ENCODE results near the gene GRK5. TPM values are rescaled to one million over a fixed set of nuclear protein-coding genes. Genes with fewer than 3 reads are reported as not detected.

GRK5 gene
- total RNA-seq, 1 experiment from 2014 or later: 0.82 TPM

DNA sequence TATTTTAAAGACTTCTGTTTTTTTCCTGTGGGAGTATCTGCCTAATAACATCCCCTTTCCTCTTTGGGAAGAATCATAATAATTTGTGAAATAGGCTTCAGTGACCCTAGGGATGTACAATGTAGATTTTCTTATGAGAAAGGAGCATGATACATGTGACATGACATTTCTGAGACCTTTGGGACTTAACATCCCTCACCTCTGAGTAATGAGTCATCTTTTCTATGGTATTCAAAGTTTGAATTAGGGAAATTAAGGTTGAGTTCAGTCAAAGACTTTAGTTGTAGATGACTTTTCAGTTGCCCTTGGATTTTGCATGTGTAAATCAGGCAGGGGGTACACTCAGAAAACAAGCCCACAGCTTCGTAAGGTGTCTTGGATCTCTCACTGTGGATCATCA lies 14.3 kb downstream of the GRK5 start:
- no peaks in the 10 kb centered on the region for H3K4me1 Mint-ChIP-seq (ENCODE audit: insufficient read depth, unreplicated experiment)
- no peaks in the 10 kb centered on the region for H3K36me3 Mint-ChIP-seq (ENCODE audit: insufficient read depth, unreplicated experiment)
- H3K9me3 Mint-ChIP-seq (ENCODE audit: unreplicated experiment): no peaks in the 10 kb centered on the region
- TF ChIP-seq, protein P1, sequence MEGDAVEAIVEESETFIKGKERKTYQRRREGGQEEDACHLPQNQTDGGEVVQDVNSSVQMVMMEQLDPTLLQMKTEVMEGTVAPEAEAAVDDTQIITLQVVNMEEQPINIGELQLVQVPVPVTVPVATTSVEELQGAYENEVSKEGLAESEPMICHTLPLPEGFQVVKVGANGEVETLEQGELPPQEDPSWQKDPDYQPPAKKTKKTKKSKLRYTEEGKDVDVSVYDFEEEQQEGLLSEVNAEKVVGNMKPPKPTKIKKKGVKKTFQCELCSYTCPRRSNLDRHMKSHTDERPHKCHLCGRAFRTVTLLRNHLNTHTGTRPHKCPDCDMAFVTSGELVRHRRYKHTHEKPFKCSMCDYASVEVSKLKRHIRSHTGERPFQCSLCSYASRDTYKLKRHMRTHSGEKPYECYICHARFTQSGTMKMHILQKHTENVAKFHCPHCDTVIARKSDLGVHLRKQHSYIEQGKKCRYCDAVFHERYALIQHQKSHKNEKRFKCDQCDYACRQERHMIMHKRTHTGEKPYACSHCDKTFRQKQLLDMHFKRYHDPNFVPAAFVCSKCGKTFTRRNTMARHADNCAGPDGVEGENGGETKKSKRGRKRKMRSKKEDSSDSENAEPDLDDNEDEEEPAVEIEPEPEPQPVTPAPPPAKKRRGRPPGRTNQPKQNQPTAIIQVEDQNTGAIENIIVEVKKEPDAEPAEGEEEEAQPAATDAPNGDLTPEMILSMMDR (IDR thresholded peaks at IDR 0.05; ENCODE audit: unreplicated experiment): no peak
- ChIA-PET CTCF (interaction anchor here (1.0 to 1.3 kb wide), 2 partner anchors 13 to 32 kb away, joined by 4 to 6 read pairs; no protein-coding TSS in a partner anchor), POLR2A (no interaction called here)
- intact Hi-C loops (cut with micrococcal nuclease): no loop called here
- no peaks in the 10 kb centered on the region for H3K27me3 Mint-ChIP-seq (ENCODE audit: insufficient read depth, unreplicated experiment)
- no TSS peak for BruUV-seq (replicated peaks)
- H3K4me3 Mint-ChIP-seq (ENCODE audit: unreplicated experiment): no peak overlapping the region
- H3K27ac Mint-ChIP-seq (ENCODE audit: low read depth, unreplicated experiment): no peak overlapping the region
- DNase-seq (ENCODE audit: unreplicated experiment): no peak

DNA sequence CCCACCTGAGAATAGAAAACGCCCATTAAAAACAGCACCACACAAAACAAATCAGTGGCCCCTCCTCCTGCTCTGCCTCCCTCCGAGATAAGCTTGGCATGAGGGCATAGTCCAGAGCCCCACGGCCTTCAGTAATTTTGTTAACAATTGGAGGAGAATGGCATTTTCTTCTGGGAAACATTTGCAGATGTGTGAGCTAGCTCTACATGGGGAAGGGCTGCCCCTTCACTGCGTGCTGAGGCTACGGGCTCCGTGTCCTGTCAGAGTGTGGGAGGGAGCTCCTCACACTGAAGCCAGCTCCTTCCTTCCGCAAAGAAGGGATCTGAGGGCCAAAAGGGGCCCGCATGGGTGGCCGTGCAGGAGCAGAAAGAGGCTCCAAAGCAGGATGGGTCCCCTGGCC lies 15.2 kb downstream of the GRK5 start:
- CTCF ChIA-PET: interaction anchor here (0.6 to 1.5 kb wide), 4 partner anchors 13 to 654 kb away, joined by 4 to 6 read pairs (median 4); no protein-coding TSS in a partner anchor
- intact Hi-C loops (cut with micrococcal nuclease): no loop called here
- POLR2A ChIA-PET: no interaction called here
- DNase-seq (ENCODE audit: unreplicated experiment): no peak
- BruUV-seq (replicated peaks): no TSS peak
- H3K27ac Mint-ChIP-seq (ENCODE audit: low read depth, unreplicated experiment): no peak overlapping the region
- no peaks in the 10 kb centered on the region for H3K4me1 Mint-ChIP-seq (ENCODE audit: insufficient read depth, unreplicated experiment)
- H3K4me3 Mint-ChIP-seq (ENCODE audit: unreplicated experiment): no peak overlapping the region
- no peaks in the 10 kb centered on the region for H3K9me3 Mint-ChIP-seq (ENCODE audit: unreplicated experiment)
- TF ChIP-seq, protein P1 (IDR thresholded peaks at IDR 0.05; ENCODE audit: unreplicated experiment): no peak
- H3K36me3 Mint-ChIP-seq (ENCODE audit: insufficient read depth, unreplicated experiment): no peaks in the 10 kb centered on the region
- H3K27me3 Mint-ChIP-seq (ENCODE audit: insufficient read depth, unreplicated experiment): no peaks in the 10 kb centered on the region

DNA sequence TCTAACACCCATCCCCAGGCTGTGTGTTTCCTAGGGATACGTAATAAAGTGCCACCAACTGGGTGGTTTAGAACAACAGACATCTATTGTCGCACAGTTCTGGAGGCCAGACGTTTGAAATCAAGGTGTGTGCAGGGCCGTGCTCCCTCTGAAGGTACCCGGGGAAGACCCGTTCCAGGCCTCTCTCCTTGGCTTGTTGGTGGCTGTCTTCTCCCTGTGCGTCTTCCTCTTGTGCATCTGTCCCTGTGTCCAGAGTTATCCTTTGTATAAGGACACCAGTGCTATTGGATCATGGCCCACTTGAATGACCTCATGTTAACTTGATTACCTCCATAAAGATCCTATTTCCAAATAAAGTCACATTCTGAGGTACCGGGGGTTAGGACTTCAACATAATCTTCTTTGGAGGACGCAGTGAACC lies 15.6 kb downstream of the GRK5 start:
- H3K36me3 Mint-ChIP-seq (ENCODE audit: insufficient read depth, unreplicated experiment): no peaks in the 10 kb centered on the region
- no TSS peak for BruUV-seq (replicated peaks)
- no peaks in the 10 kb centered on the region for H3K27me3 Mint-ChIP-seq (ENCODE audit: insufficient read depth, unreplicated experiment)
- POLR2A ChIA-PET: no interaction called here
- no peak overlapping the region for H3K4me3 Mint-ChIP-seq (ENCODE audit: unreplicated experiment)
- DNase-seq (ENCODE audit: unreplicated experiment): no peak
- TF ChIP-seq, protein P1 (IDR thresholded peaks at IDR 0.05; ENCODE audit: unreplicated experiment): no peak
- intact Hi-C loops (cut with micrococcal nuclease): no loop called here
- no peaks in the 10 kb centered on the region for H3K9me3 Mint-ChIP-seq (ENCODE audit: unreplicated experiment)
- CTCF ChIA-PET: interaction anchor here (1.0 to 1.5 kb wide), 3 partner anchors 13 to 193 kb away, joined by 4 read pairs; no protein-coding TSS in a partner anchor
- H3K4me1 Mint-ChIP-seq (ENCODE audit: insufficient read depth, unreplicated experiment): no peaks in the 10 kb centered on the region
- H3K27ac Mint-ChIP-seq (ENCODE audit: low read depth, unreplicated experiment): no peak overlapping the region

DNA sequence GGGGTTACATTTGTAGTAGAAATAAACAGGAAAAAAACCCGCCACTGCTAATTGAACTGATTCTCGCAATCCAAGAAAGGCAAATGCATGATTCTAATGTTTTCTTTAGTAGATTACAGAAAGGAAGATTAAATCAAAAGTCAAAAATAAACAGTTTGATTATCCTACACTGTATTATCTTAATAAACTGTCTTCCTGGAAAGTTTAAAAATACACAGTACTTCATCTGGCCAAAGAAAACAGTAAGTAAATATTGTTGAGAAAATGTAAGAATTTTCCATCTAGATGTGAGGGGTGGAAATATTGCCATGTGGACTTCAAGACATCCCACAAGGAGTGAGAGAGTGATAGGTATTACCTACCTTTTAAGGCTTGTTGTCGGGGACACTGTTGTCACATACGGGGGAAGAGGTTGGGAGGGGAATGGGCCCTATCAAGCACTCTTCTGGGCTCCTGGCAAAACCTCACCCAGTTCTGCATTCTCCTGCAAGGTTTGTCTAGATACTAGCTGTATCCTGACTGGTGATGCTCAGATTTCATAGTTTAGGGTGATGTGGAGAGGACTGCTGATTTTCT lies 17.8 kb downstream of the GRK5 start:
- intact Hi-C loops (cut with micrococcal nuclease): no loop called here
- ChIA-PET POLR2A (no interaction called here), CTCF (interaction anchor here (0.6 to 1.2 kb wide), 6 partner anchors 15 to 382 kb away, joined by 3 to 6 read pairs (median 3); no protein-coding TSS in a partner anchor)
- no TSS peak for BruUV-seq (replicated peaks)
- Mint-ChIP-seq H3K4me3 (ENCODE audit: unreplicated experiment) (no peak overlapping the region), H3K4me1 (ENCODE audit: insufficient read depth, unreplicated experiment) (no peaks in the 10 kb centered on the region), H3K9me3 (ENCODE audit: unreplicated experiment) (no peaks in the 10 kb centered on the region), H3K27ac (ENCODE audit: low read depth, unreplicated experiment) (no peak overlapping the region), H3K27me3 (ENCODE audit: insufficient read depth, unreplicated experiment) (no peaks in the 10 kb centered on the region), H3K36me3 (ENCODE audit: insufficient read depth, unreplicated experiment) (no peaks in the 10 kb centered on the region)
- TF ChIP-seq, protein P1 (IDR thresholded peaks at IDR 0.05; ENCODE audit: unreplicated experiment): no peak
- no peak for DNase-seq (ENCODE audit: unreplicated experiment)
